Body of pancreas (tissue), 4 donors: Measurements from ENCODE around the gene USP35.

Experiments used
- CTCF ChIP-seq, 7 experiments: fragments of 450-650 bp in 4 of 7; fragments of 200-600 bp in 3 of 7; sonication (generic) in 3 of 7; IDR thresholded peaks; one replicate each; pipeline ENCODE4 v1.5.1; 2016 to 2019; ENCODE audit warnings: antibody characterized with exemption in 7 of 7
- POLR2A ChIP-seq, 3 donors: fragments of 450-650 bp; IDR thresholded peaks; one replicate each; pipeline ENCODE4 v1.6.1; 2016; ENCODE audit warnings: antibody characterized with exemption in 3 of 3, mild to moderate bottlenecking in 2 of 3

DNA sequence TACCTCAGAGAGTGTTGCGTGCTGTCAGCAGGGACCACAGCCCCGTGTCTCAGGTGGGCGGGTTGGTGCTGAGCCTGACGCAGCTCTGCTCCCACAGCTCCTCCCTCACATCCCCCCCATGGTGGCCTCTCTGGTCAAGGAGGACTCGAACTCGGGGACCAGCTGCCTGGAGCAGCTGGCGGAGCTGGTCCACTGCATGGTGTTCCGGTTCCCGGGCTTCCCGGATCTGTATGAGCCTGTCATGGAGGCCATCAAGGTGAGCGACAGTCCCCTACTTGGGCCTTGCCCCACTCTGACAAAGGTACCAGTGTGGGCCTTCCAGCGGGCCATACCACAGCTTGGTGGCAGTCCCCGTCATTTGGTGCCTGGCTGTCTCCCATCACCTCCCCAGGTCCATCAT is 11.8 kb downstream of the USP35 start:
- TF ChIP-seq CTCF (IDR thresholded peaks at IDR 0.05): no peak
- no peak for TF ChIP-seq POLR2A (IDR thresholded peaks at IDR 0.05)
